GM12878 (cell line): ENCODE measurements around the gene CNTNAP5. TPM values are rescaled to one million over a fixed set of nuclear protein-coding genes. Genes with fewer than 3 reads are reported as not detected.

Source experiments
- ATAC-seq: fragments of 200-7000 bp; cut with Tn5 transposase; 3 replicates; pipeline ENCODE4 v1.9.1; 2020; ENCODE audit warnings: mild to moderate bottlenecking, moderate library complexity
- BruUV-seq: library from RNA; stranded (reverse); fragments of 400-500 nt; replicated peaks from 2 replicates; lab custom pipeline; 2021; lab: Mats Ljungman, UMichigan
- CTCF ChIA-PET: fragments of 300-600 bp; sonication (Branson Sonifier 250); formaldehyde crosslinking; extraction: SDS; loops from one replicate; lab custom pipeline; 2021; ENCODE audit warnings: inconsistent platforms; lab: Yijun Ruan, JAX
- POLR2A ChIA-PET: fragments of 350-600 bp; formaldehyde crosslinking; extraction: SDS; loops from one replicate; lab custom pipeline; 2021; ENCODE audit warnings: inconsistent platforms; lab: Charles Lee
- RAD21 ChIA-PET: fragments of 300-600 bp; sonication (Branson Sonifier 250); formaldehyde crosslinking; loops from one replicate; lab custom pipeline; 2023; ENCODE audit warnings: antibody characterized with exemption; ENCODE audit not compliant: unreplicated experiment; lab: Charles Lee
- SMC1A ChIA-PET: fragments of 300-600 bp; sonication (Branson Sonifier 250); formaldehyde crosslinking; loops from one replicate; lab custom pipeline; 2023; ENCODE audit not compliant: unreplicated experiment, uncharacterized antibody; lab: Charles Lee
- DNase-seq: peaks from one replicate; pipeline ENCODE4 v3.0.0-alpha.2; 2011; ENCODE audit warnings: low read depth, low spot score
- FAIRE-seq: peaks from 3 replicates; lab custom pipeline; 2011; peaks lifted over from hg19 to GRCh38; lab: Jason Lieb, UNC
- H2AFZ ChIP-seq: 2 replicates; pipeline ENCODE4 v1.6.0; 2011; ENCODE audit warnings: low read depth, low read length, control low read depth; ENCODE audit not compliant: control insufficient read depth
- H3K27ac ChIP-seq: 2 replicates; pipeline ENCODE4 v1.5.1; 2011; ENCODE audit warnings: control low read depth; ENCODE audit not compliant: control insufficient read depth, insufficient read depth
- H3K27me3 ChIP-seq, 2 experiments: replicated peaks in 1 of 2; 2 replicates each; pipeline versions ENCODE4 v1.6.0 to v1.6.1; 2011; ENCODE audit warnings: low read length in 1 of 2; ENCODE audit not compliant: control insufficient read depth in 2 of 2, insufficient read depth in 2 of 2
- H3K36me3 ChIP-seq, 2 experiments: 2 replicates each; pipeline ENCODE4 v1.5.1; 2011; ENCODE audit warnings: low read length in 1 of 2; ENCODE audit not compliant: control insufficient read depth in 2 of 2, insufficient read depth in 2 of 2
- H3K4me1 ChIP-seq: 2 replicates; pipeline ENCODE4 v1.6.1; 2011; ENCODE audit warnings: mild to moderate bottlenecking, low read length, moderate library complexity, mixed read lengths; ENCODE audit not compliant: control insufficient read depth, insufficient read depth
- H3K4me2 ChIP-seq: 2 replicates; pipeline ENCODE4 v1.6.0; 2011; ENCODE audit warnings: control low read depth; ENCODE audit not compliant: control insufficient read depth, insufficient read depth
- H3K4me3 ChIP-seq: fragments of 200-600 bp; sonication (generic); 2 replicates; pipeline ENCODE4 v1.5.1; 2016
- H3K79me2 ChIP-seq: 2 replicates; pipeline ENCODE4 v1.6.0; 2011; ENCODE audit warnings: low read length; ENCODE audit not compliant: control insufficient read depth, insufficient read depth
- H3K9ac ChIP-seq: 2 replicates; pipeline ENCODE4 v1.8.0; 2011; ENCODE audit warnings: low read length, control low read depth, mixed read lengths; ENCODE audit not compliant: control insufficient read depth, insufficient read depth
- H3K9me3 ChIP-seq: replicated peaks from 3 replicates; pipeline ENCODE4 v1.5.1; 2011; ENCODE audit warnings: mild to moderate bottlenecking, low read length; ENCODE audit not compliant: control insufficient read depth, insufficient read depth
- H4K20me1 ChIP-seq: 2 replicates; pipeline ENCODE4 v1.6.0; 2011; ENCODE audit not compliant: control insufficient read depth, insufficient read depth
- ATF3 ChIP-seq: IDR thresholded peaks from 2 replicates; pipeline ENCODE4 v1.6.1; 2011; ENCODE audit warnings: low read depth, mild to moderate bottlenecking, low read length, moderate library complexity, borderline replicate concordance; ENCODE audit errors: extremely low read depth
- BRCA1 ChIP-seq: IDR thresholded peaks from 2 replicates; pipeline ENCODE4 v1.6.1; 2011; ENCODE audit warnings: low read depth, low read length, improper control_type of control experiment
- EED ChIP-seq: sonication (generic); IDR thresholded peaks from 2 replicates; pipeline ENCODE4 v1.6.1; 2016; ENCODE audit warnings: antibody characterized with exemption, low read depth
- LARP7 ChIP-seq: fragments of 450-650 bp; IDR thresholded peaks from 2 replicates; pipeline ENCODE4 v1.6.1; 2017; ENCODE audit warnings: mild to moderate bottlenecking
- MYB ChIP-seq: fragments of 150-350 bp; IDR thresholded peaks from 2 replicates; pipeline ENCODE4 v1.6.1; 2014; ENCODE audit warnings: mild to moderate bottlenecking, low read depth, low read length, borderline replicate concordance
- MYC ChIP-seq: IDR thresholded peaks from 2 replicates; pipeline ENCODE4 v1.6.1; 2011; ENCODE audit warnings: mild to moderate bottlenecking, low read length, moderate library complexity, inconsistent platforms; ENCODE audit not compliant: insufficient read depth, insufficient replicate concordance, insufficient read length, severe bottlenecking
- PAX8 ChIP-seq: fragments of 450-650 bp; IDR thresholded peaks from 2 replicates; pipeline ENCODE4 v1.6.1; 2017; ENCODE audit warnings: mild to moderate bottlenecking, moderate library complexity
- PML ChIP-seq: IDR thresholded peaks from 2 replicates; pipeline ENCODE4 v1.6.1; 2012; ENCODE audit warnings: low read length, inconsistent platforms
- POLR2AphosphoS5 ChIP-seq: IDR thresholded peaks from 2 replicates; pipeline ENCODE4 v1.6.1; 2011; ENCODE audit warnings: mild to moderate bottlenecking, low read length, inconsistent platforms
- SIX5 ChIP-seq: IDR thresholded peaks from 2 replicates; pipeline ENCODE4 v1.6.1; 2011; ENCODE audit warnings: mild to moderate bottlenecking, low read depth, low read length, moderate library complexity; ENCODE audit not compliant: severe bottlenecking
- TAF1 ChIP-seq: IDR thresholded peaks from 2 replicates; pipeline ENCODE4 v1.6.1; 2011; ENCODE audit warnings: mild to moderate bottlenecking, low read depth, low read length, borderline replicate concordance
- ZNF24 ChIP-seq: fragments of 450-650 bp; IDR thresholded peaks from 2 replicates; pipeline ENCODE4 v1.6.1; 2017; ENCODE audit warnings: antibody characterized with exemption, mild to moderate bottlenecking
- WGBS: methylation state at CpG from one replicate; pipeline ENCODE4 v1.1.6; 2016; ENCODE audit warnings: low lambda C conversion rate; ENCODE audit not compliant: insufficient replicate concordance, insufficient coverage; ENCODE audit errors: missing lambda C conversion rate; 5-methylcytosine and 5-hydroxymethylcytosine counted together
- in situ Hi-C: fragments of 300-500 bp; cut with MboI; formaldehyde crosslinking; loops from 9 replicates; pipeline ENCODE4 v1.14.3; 2018; ENCODE audit warnings: mixed read lengths
- intact Hi-C: fragments of 100-400 bp; cut with micrococcal nuclease; formaldehyde crosslinking; loops from one replicate; pipeline ENCODE4 v1.14.2; 2022; ENCODE audit not compliant: unreplicated experiment
- polyA plus RNA-seq, 11 experiments: library from polyadenylated mRNA; depleted of rRNA in 4 of 11; unstranded in 6 of 11; stranded (reverse) in 5 of 11; fragments of >200 nt; fragmentation: Nextera tagmentation in 4 of 11; fragmentation: Illumina TruSeq in 1 of 11; extraction: Ambion mirVana in 4 of 11; extraction: Trizol in 1 of 11; gene quantifications; 1 replicate in 1 of 11; 2 replicates in 10 of 11; pipeline versions ENCODE4 v1.2.1 to v1.2.3, GENCODE V29; 2011 to 2016; ENCODE audit warnings: inconsistent platforms in 2 of 11, missing spikeins in 2 of 11, low read depth in 1 of 11
- total RNA-seq, 4 experiments: library from RNA; depleted of rRNA in 3 of 4; stranded (reverse); fragments of >200 nt in 3 of 4; fragmentation: Illumina TruSeq in 1 of 4; extraction: Trizol in 1 of 4; gene quantifications; 2 replicates each; pipeline versions ENCODE4 v1.2.1 to v1.2.3, GENCODE V29; 2013 to 2021
- TF ChIP-seq, protein P1 (sequence below): IDR thresholded peaks from 2 replicates; pipeline ENCODE4 v1.6.1; 2011; ENCODE audit warnings: borderline replicate concordance, low read depth, mild to moderate bottlenecking, moderate library complexity, low read length; ENCODE audit not compliant: insufficient read depth, poor library complexity, severe bottlenecking
- TF ChIP-seq, protein P2 (sequence below): IDR thresholded peaks from 2 replicates; pipeline ENCODE4 v1.6.1; 2012; ENCODE audit warnings: low read depth, low read length, improper control_type of control experiment

CNTNAP5 gene
- total and polyA plus RNA-seq, 10 of the 15 experiments (the other 5 are each of a cell fraction or from before 2014, with no cell fraction given): not detected

- Histone ChIP-seq H3K4me2 (no peak overlapping the region), H3K27me3 (no peaks in the 10 kb centered on the region), H3K4me3 (no peak overlapping the region), H3K79me2 (no peaks in the 10 kb centered on the region), H3K9ac (no peak overlapping the region), H2AFZ (no peak overlapping the region), H3K4me1 (no peaks in the 10 kb centered on the region), H4K20me1 (no peaks in the 10 kb centered on the region), H3K36me3 (no peaks in the 10 kb centered on the region), H3K9me3 (no peaks in the 10 kb centered on the region), H3K27ac (no peak overlapping the region)
- no peak for ATAC-seq
- 12% methylated on average over 3 of the region's 3 CpGs for WGBS
- DNase-seq: no peak
- in situ Hi-C loops (no loop called here), intact Hi-C loops (no loop called here)
- no peak for TF ChIP-seq POLR2AphosphoS5
- TF ChIP-seq MYB: no peak
- no peak for TF ChIP-seq LARP7
- no peak for TF ChIP-seq EED
- no peak for TF ChIP-seq TAF1
- TF ChIP-seq PAX8: no peak
- TF ChIP-seq MYC: no peak
- TF ChIP-seq SIX5: no peak
- TF ChIP-seq BRCA1: no peak
- ChIA-PET POLR2A (interaction anchor here (0.6 kb wide), 1 partner anchor 438 kb away, joined by 5 read pairs; no protein-coding TSS in a partner anchor), CTCF (interaction anchor here (0.7 kb wide), 1 partner anchor 33 kb away, joined by 3 read pairs; no protein-coding TSS in a partner anchor), SMC1A (no interaction called here), RAD21 (no interaction called here)
- BruUV-seq: no TSS peak
- no peak for FAIRE-seq
These were observed 857.3 kb downstream of the CNTNAP5 start for GRCh38 chr2:124882423-124882822.

DNA sequence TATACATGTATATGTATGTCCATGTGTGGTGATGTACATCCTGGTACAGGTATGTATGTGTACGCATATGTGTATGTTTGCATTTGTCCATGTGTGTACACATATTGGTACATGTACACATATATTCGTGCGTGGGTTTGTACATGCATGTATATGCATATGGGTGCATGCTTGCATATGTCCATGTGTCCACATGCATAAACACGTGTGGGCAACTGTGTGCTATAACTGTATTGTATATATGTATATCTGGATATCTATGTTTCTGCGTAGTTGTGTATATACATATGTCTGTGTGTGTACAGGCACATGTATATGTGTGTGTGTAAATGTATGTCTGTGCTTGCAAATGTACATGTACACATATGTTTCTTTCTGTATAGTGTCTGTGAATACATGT, 858.5 kb downstream of the CNTNAP5 start:
- no peak for FAIRE-seq
- TF ChIP-seq PML (no peak), ZNF24 (no peak), ATF3 (no peak)
- TF ChIP-seq, protein P1, sequence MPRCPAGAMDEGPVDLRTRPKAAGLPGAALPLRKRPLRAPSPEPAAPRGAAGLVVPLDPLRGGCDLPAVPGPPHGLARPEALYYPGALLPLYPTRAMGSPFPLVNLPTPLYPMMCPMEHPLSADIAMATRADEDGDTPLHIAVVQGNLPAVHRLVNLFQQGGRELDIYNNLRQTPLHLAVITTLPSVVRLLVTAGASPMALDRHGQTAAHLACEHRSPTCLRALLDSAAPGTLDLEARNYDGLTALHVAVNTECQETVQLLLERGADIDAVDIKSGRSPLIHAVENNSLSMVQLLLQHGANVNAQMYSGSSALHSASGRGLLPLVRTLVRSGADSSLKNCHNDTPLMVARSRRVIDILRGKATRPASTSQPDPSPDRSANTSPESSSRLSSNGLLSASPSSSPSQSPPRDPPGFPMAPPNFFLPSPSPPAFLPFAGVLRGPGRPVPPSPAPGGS: no peak
- TF ChIP-seq, protein P2, sequence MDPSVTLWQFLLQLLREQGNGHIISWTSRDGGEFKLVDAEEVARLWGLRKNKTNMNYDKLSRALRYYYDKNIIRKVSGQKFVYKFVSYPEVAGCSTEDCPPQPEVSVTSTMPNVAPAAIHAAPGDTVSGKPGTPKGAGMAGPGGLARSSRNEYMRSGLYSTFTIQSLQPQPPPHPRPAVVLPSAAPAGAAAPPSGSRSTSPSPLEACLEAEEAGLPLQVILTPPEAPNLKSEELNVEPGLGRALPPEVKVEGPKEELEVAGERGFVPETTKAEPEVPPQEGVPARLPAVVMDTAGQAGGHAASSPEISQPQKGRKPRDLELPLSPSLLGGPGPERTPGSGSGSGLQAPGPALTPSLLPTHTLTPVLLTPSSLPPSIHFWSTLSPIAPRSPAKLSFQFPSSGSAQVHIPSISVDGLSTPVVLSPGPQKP: no peak
- TF ChIP-seq, all 136 proteins: peak for 0
- DNase-seq (no peak), ATAC-seq (no peak)
- BruUV-seq: no TSS peak
- Histone ChIP-seq H4K20me1 (no peaks in the 10 kb centered on the region), H3K79me2 (no peaks in the 10 kb centered on the region), H3K9ac (no peak overlapping the region), H3K36me3 (no peaks in the 10 kb centered on the region), H3K4me2 (no peak overlapping the region), H3K27ac (no peak overlapping the region), H3K27me3 (no peaks in the 10 kb centered on the region), H2AFZ (no peak overlapping the region), H3K4me3 (no peak overlapping the region), H3K4me1 (no peaks in the 10 kb centered on the region), H3K9me3 (no peaks in the 10 kb centered on the region)
- ChIA-PET CTCF (no interaction called here), POLR2A (no interaction called here), RAD21 (no interaction called here), SMC1A (no interaction called here)
- in situ Hi-C loops: no loop called here
- intact Hi-C loops: no loop called here
- WGBS: 71% methylated on average over 5 of the region's 5 CpGs
